RWPE2 (cell line): ENCODE results near the gene MRGPRF.

Experiments used
- ATAC-seq: fragments of 200-7000 bp; cut with Tn5 transposase; 3 replicates; pipeline ENCODE4 v1.9.1; 2021; ENCODE audit warnings: low read depth
- DNase-seq: peaks from one replicate; pipeline ENCODE4 v3.0.0-alpha.2; 2020; ENCODE audit warnings: low spot score
- H3K27ac ChIP-seq: fragments of 450-650 bp; 2 replicates; pipeline ENCODE4 v1.5.1; 2017; ENCODE audit warnings: mild to moderate bottlenecking; ENCODE audit not compliant: poor library complexity, severe bottlenecking
- H3K27me3 ChIP-seq: fragments of 250-450 bp; sonication (Bioruptor Pico); 2 replicates; pipeline ENCODE4 v1.5.1; 2021; ENCODE audit warnings: mild to moderate bottlenecking, moderate library complexity; ENCODE audit not compliant: insufficient read depth, poor library complexity, severe bottlenecking
- H3K36me3 ChIP-seq: fragments of 250-450 bp; sonication (Bioruptor Pico); 2 replicates; pipeline ENCODE4 v1.5.1; 2020; ENCODE audit warnings: low read depth, mild to moderate bottlenecking, moderate library complexity
- H3K4me1 ChIP-seq: fragments of 250-450 bp; sonication (Bioruptor Pico); 2 replicates; pipeline ENCODE4 v1.5.1; 2021; ENCODE audit warnings: mild to moderate bottlenecking, moderate library complexity; ENCODE audit not compliant: insufficient read depth, poor library complexity, severe bottlenecking
- H3K4me3 ChIP-seq: fragments of 250-450 bp; sonication (Bioruptor Pico); 2 replicates; pipeline ENCODE4 v1.5.1; 2021; ENCODE audit warnings: mild to moderate bottlenecking, moderate library complexity; ENCODE audit not compliant: severe bottlenecking
- H3K9me3 ChIP-seq: fragments of 250-450 bp; sonication (Bioruptor Pico); 2 replicates; pipeline ENCODE4 v1.5.1; 2021; ENCODE audit warnings: mild to moderate bottlenecking, moderate library complexity; ENCODE audit not compliant: severe bottlenecking
- CTCF ChIP-seq: fragments of 450-650 bp; IDR thresholded peaks from one replicate; pipeline ENCODE4 v1.5.1; 2017; ENCODE audit warnings: mild to moderate bottlenecking, moderate library complexity; ENCODE audit not compliant: poor library complexity, severe bottlenecking

Gene MRGPRF

GRCh38 chr11:69003301-69003865 is 9.7 kb downstream of the MRGPRF start:
- no peak for DNase-seq
- H3K27me3 ChIP-seq: no peaks in the 10 kb centered on the region

GRCh38 chr11:69002570-69003231 is 10.3 kb downstream of the MRGPRF start:
- Histone ChIP-seq H3K4me3 (no peak overlapping the region), H3K27ac (no peak overlapping the region), H3K36me3 (no peaks in the 10 kb centered on the region), H3K9me3 (no peaks in the 10 kb centered on the region), H3K4me1 (no peaks in the 10 kb centered on the region), H3K27me3 (no peaks in the 10 kb centered on the region)
- no peak for TF ChIP-seq CTCF
- DNase-seq (peak; percentile 50), ATAC-seq (no peak)

More at GRCh38 chr11:69003301-69003865, 9.7 kb downstream of the MRGPRF start:
- Histone ChIP-seq H3K9me3 (no peaks in the 10 kb centered on the region), H3K36me3 (no peaks in the 10 kb centered on the region), H3K4me3 (no peak overlapping the region), H3K27ac (no peak overlapping the region), H3K4me1 (peaks cover 4% of the 10 kb centered on the region)
- no peak for TF ChIP-seq CTCF
- no peak for ATAC-seq

GRCh38 chr11:69002110-69002569 is 10.9 kb downstream of the MRGPRF start:
- H3K9me3 ChIP-seq: no peaks in the 10 kb centered on the region
- no peaks in the 10 kb centered on the region for H3K27me3 ChIP-seq
- H3K27ac ChIP-seq: no peak overlapping the region
- no peak overlapping the region for H3K4me3 ChIP-seq
- H3K4me1 ChIP-seq: no peaks in the 10 kb centered on the region
- no peak for TF ChIP-seq CTCF
- H3K36me3 ChIP-seq: no peaks in the 10 kb centered on the region
- DNase-seq (peak; percentile 16), ATAC-seq (no peak)

GRCh38 chr11:69001243-69002081 is 11.6 kb downstream of the MRGPRF start:
- no peaks in the 10 kb centered on the region for H3K36me3 ChIP-seq
- H3K27ac ChIP-seq: no peak overlapping the region
- DNase-seq (no peak), ATAC-seq (no peak)
- H3K4me3 ChIP-seq: no peak overlapping the region
- no peaks in the 10 kb centered on the region for H3K27me3 ChIP-seq
- H3K4me1 ChIP-seq: no peaks in the 10 kb centered on the region
- H3K9me3 ChIP-seq: no peaks in the 10 kb centered on the region
- TF ChIP-seq CTCF: no peak
